Adrenal gland (tissue), 5 donors: ENCODE data around the gene ABL2.

Source experiments
- CTCF ChIP-seq, 6 experiments: fragments of 450-650 bp in 4 of 6; fragments of 200-600 bp in 2 of 6; sonication (generic) in 1 of 6; IDR thresholded peaks; 1 replicate in 5 of 6; 2 replicates in 1 of 6; pipeline versions ENCODE4 v1.5.1 to v1.8.0; 2016 to 2021; ENCODE audit warnings: antibody characterized with exemption in 6 of 6, mild to moderate bottlenecking in 2 of 6, moderate library complexity in 1 of 6
- POLR2A ChIP-seq, 2 donors: fragments of 450-650 bp; IDR thresholded peaks; one replicate each; pipeline ENCODE4 v1.6.1; 2017; ENCODE audit warnings: antibody characterized with exemption in 2 of 2, mild to moderate bottlenecking in 2 of 2, moderate library complexity in 1 of 2
- donor health status: DM: no; HTN: no; CAD: no.

- TF ChIP-seq POLR2A (IDR thresholded peaks at IDR 0.05), result no peak
- no peak for TF ChIP-seq CTCF (IDR thresholded peaks at IDR 0.05)
Observed at GRCh38 chr1:179092896-179093461, 136.5 kb downstream of the ABL2 start.
